Stimulated activated CD4-positive, alpha-beta T cell treated with anti-CD3 and anti-CD28 coated beads, Interleukin-15, amount 100 ng/mL, for 24 hours (primary cell): ENCODE measurements around the gene ITGB4.

ENCODE experiments used
- DNase-seq: peaks from one replicate; pipeline ENCODE4 v3.0.0-alpha.2; 2020

ITGB4 gene

DNA sequence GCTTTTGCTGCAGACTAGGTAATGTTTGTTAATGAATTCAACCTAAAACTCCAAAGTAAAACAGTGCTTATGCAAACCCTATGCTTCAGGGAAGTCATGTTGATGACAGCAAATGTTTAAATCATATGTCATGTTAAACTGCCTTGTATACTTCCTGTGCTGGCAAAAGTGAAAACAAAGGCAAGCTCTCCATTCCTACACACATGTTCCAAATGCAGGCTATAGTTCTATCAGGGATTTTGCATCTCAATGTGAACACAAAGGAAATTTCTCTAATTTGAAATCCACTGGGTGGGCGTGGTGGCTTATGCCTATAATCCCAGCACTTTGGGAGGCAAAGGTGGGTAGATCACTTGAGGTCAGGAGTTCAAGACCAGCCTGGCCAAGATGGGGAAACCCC is 82.6 kb downstream of the ITGB4 start:
- no peak for DNase-seq

DNA sequence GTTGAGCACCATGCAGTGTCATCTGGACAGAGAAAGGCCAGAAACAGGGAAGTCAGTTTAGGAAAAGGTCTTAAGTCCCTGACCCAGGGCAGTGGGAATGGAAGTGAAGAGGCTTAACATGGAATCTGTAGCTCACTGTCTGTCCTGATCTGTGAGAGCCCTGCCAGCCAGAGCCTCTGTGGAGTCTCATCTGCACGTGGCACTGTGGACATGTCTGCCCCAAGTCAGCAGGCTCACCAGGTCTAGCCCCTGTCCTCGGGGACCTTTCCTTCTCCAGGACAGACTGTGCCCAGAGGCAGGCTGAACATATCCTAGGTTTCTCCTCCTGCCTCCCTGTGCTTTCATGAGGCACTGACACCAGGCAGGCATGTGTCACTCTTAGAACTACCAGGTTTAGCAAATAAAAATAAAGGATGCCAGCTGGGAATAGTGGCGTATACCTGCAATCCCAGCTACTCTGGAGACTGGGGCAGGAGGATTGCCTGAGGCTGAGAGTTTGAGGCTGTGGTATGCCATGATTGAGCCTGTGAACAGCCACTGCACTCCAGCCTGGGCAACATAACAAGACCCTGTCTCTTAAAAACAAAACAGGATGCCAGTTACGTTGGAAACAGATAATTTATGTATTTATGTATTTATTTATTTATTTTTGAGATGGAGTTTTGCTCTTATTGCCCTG is 85.7 kb downstream of the ITGB4 start:
- no peak for DNase-seq
